ENCODE measurements around the gene MAP4K4. TPM values are rescaled to one million over a fixed set of nuclear protein-coding genes. Genes with fewer than 3 reads are reported as not detected.

MAP4K4 gene
- total RNA-seq, 4 donors from 2014 or later, result 29.6 to 56.6 (median 38.2) TPM

- no peaks in the 10 kb centered on the region for H3K27me3 ChIP-seq
- no peak overlapping the region for H3K4me3 ChIP-seq
- H3K27ac ChIP-seq, result no peak overlapping the region
- no peak for TF ChIP-seq EP300 (IDR thresholded peaks at IDR 0.05)
- TF ChIP-seq POLR2A (IDR thresholded peaks at IDR 0.05), result no peak
- TF ChIP-seq POLR2AphosphoS5 (IDR thresholded peaks at IDR 0.05), result no peak
- TF ChIP-seq CTCF (IDR thresholded peaks at IDR 0.05), result no peak
- H3K4me1 ChIP-seq, result no peaks in the 10 kb centered on the region
- WGBS, result 90% methylated on average over 2 of the region's 2 CpGs
- no peak for DNase-seq (ENCODE audit: low spot score in 2 of 2)
- H3K36me3 ChIP-seq, result peaks cover 28% of the 10 kb centered on the region
- no peaks in the 10 kb centered on the region for H3K9me3 ChIP-seq
These were observed 198.4 kb downstream of the MAP4K4 start for GRCh38 chr2:101895819-101896322.

GRCh38 chr2:101897301-101897700, 199.8 kb downstream of the MAP4K4 start:
- Histone ChIP-seq H3K27me3 (no peaks in the 10 kb centered on the region), H3K36me3 (peaks cover 16% of the 10 kb centered on the region), H3K9me3 (no peaks in the 10 kb centered on the region), H3K4me1 (no peaks in the 10 kb centered on the region), H3K27ac (no peak overlapping the region), H3K4me3 (no peak overlapping the region)
- 82% methylated on average over 1 of the region's 1 CpG for WGBS
- no peak for DNase-seq (ENCODE audit: low spot score in 2 of 2)
- TF ChIP-seq POLR2A (IDR thresholded peaks at IDR 0.05) (no peak), EP300 (IDR thresholded peaks at IDR 0.05) (no peak), CTCF (IDR thresholded peaks at IDR 0.05) (no peak), POLR2AphosphoS5 (IDR thresholded peaks at IDR 0.05) (no peak)

DNA sequence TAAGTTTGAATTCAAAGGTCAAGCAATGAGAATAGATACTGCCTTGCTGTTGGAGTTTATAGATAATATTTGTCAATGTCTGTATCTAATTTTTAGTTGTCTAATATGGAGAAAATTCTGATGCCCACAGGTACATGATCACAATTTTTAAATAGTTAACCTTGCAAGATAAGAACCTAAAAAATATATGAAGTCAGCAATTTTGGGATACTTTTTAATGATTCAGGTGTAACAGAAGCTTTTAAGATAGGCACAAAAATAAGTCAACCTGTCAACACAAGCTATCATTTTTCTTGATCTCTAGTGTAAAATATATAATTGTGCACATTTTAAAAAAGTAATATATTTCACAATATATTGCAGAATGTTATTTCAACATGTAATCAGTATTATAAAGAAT, 201.8 kb downstream of the MAP4K4 start:
- Histone ChIP-seq H3K9me3 (no peaks in the 10 kb centered on the region), H3K36me3 (no peaks in the 10 kb centered on the region), H3K4me3 (no peak overlapping the region), H3K4me1 (no peaks in the 10 kb centered on the region), H3K27me3 (no peaks in the 10 kb centered on the region), H3K27ac (no peak overlapping the region)
- no peak for TF ChIP-seq POLR2A (IDR thresholded peaks at IDR 0.05)
- no peak for TF ChIP-seq EP300 (IDR thresholded peaks at IDR 0.05)
- no peak for TF ChIP-seq CTCF (IDR thresholded peaks at IDR 0.05)
- no peak for TF ChIP-seq POLR2AphosphoS5 (IDR thresholded peaks at IDR 0.05)
- no peak for DNase-seq (ENCODE audit: low spot score in 2 of 2)

GRCh38 chr2:101899871-101900270, 202.4 kb downstream of the MAP4K4 start:
- TF ChIP-seq POLR2AphosphoS5 (IDR thresholded peaks at IDR 0.05) (no peak), EP300 (IDR thresholded peaks at IDR 0.05) (no peak), POLR2A (IDR thresholded peaks at IDR 0.05) (no peak), CTCF (IDR thresholded peaks at IDR 0.05) (no peak)
- Histone ChIP-seq H3K9me3 (no peaks in the 10 kb centered on the region), H3K36me3 (no peaks in the 10 kb centered on the region), H3K27ac (no peak overlapping the region), H3K4me3 (no peak overlapping the region), H3K4me1 (no peaks in the 10 kb centered on the region), H3K27me3 (no peaks in the 10 kb centered on the region)
- no peak for DNase-seq (ENCODE audit: low spot score in 2 of 2)
- WGBS, result 61% methylated on average over 1 of the region's 1 CpG

DNA sequence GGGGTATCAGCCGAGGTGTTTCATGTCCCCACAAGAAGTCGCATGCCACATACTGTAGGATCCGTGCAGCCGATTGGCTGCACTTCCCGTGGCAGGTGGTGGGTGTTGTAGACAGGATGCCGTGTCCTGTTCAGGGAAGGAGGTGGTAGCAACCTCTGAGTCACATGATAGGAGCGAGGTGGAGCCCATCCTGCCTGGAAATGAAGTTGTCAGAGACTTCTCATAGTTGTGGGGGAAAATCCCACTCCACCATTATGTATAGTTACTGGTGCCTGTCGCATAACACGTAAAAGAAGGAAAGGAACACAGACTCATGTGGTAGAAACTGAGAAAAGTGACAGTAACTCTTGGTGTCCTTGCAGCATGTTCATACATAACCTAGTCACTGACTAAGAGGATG, 202.9 kb downstream of the MAP4K4 start:
- H3K27ac ChIP-seq, result no peak overlapping the region
- H3K4me3 ChIP-seq, result no peak overlapping the region
- H3K27me3 ChIP-seq, result no peaks in the 10 kb centered on the region
- no peaks in the 10 kb centered on the region for H3K4me1 ChIP-seq
- WGBS, result 88% methylated on average over 9 of the region's 9 CpGs
- no peak for DNase-seq (ENCODE audit: low spot score in 2 of 2)
- H3K36me3 ChIP-seq, result no peaks in the 10 kb centered on the region
- TF ChIP-seq POLR2AphosphoS5 (IDR thresholded peaks at IDR 0.05), result no peak
- TF ChIP-seq CTCF (IDR thresholded peaks at IDR 0.05), result no peak
- no peak for TF ChIP-seq EP300 (IDR thresholded peaks at IDR 0.05)
- H3K9me3 ChIP-seq, result no peaks in the 10 kb centered on the region

Measured in suprapubic skin (tissue), 4 donors.